IPS-18c (cell line): Measurements from ENCODE around the gene AMN1.
"Not testable (repeated sequence)": the region's sequence is repeated elsewhere in the genome, so short reads cannot be mapped to it uniquely, and the experiment has no call there.

Experiments used
- H3K4me3 ChIP-seq: 2 replicates; pipeline ENCODE4 v1.7.0; 2013; ENCODE audit warnings: low read depth, mild to moderate bottlenecking, low read length, moderate library complexity; ENCODE audit not compliant: insufficient read depth
- H3K9me3 ChIP-seq: one replicate; pipeline ENCODE4 v1.6.1; 2013; ENCODE audit warnings: mild to moderate bottlenecking, low read length, moderate library complexity; ENCODE audit not compliant: control insufficient read depth, insufficient read depth

AMN1 gene

GRCh38 chr12:31728917-31729640, at the start of gene AMN1:
AMN1 (minus strand) TSS chr12:31729021; CDS start chr12:31729008, 13 bp downstream.
- peak within 1 kb of the TSS; percentile 80 for H3K4me3 ChIP-seq

GRCh38 chr12:31773867-31774266, 45.0 kb upstream of the AMN1 start:
- H3K4me3 ChIP-seq: no peak overlapping the region

More at GRCh38 chr12:31728917-31729640, at the start of gene AMN1:
- H3K9me3 ChIP-seq: no peaks in the 10 kb centered on the region

GRCh38 chr12:31773223-31773750, 44.5 kb upstream of the AMN1 start:
- no peaks in the 10 kb centered on the region for H3K9me3 ChIP-seq
- H3K4me3 ChIP-seq: no peak overlapping the region

More at GRCh38 chr12:31773867-31774266, 45.0 kb upstream of the AMN1 start:
- H3K9me3 ChIP-seq: no peaks in the 10 kb centered on the region

GRCh38 chr12:31772685-31773222, 43.9 kb upstream of the AMN1 start:
- Histone ChIP-seq H3K9me3 (no peaks in the 10 kb centered on the region), H3K4me3 (no peak overlapping the region)

- Histone ChIP-seq H3K4me3 (no peak overlapping the region), H3K9me3 (no peaks in the 10 kb centered on the region)
Measured at GRCh38 chr12:31772186-31772585, 43.4 kb upstream of the AMN1 start.

- Histone ChIP-seq H3K4me3 (no peak overlapping the region), H3K9me3 (no peaks in the 10 kb centered on the region)
Measured at GRCh38 chr12:31768046-31768445, 39.2 kb upstream of the AMN1 start.

- no peaks in the 10 kb centered on the region for H3K9me3 ChIP-seq
- no peak overlapping the region for H3K4me3 ChIP-seq
Measured at GRCh38 chr12:31765931-31766330, 37.1 kb upstream of the AMN1 start.

GRCh38 chr12:31759632-31760459, 31.0 kb upstream of the AMN1 start:
- Histone ChIP-seq H3K9me3 (no peaks in the 10 kb centered on the region), H3K4me3 (no peak overlapping the region)

- H3K4me3 ChIP-seq, H3K9me3 ChIP-seq: not testable (repeated sequence)
Measured at GRCh38 chr12:31758297-31758696, 29.5 kb upstream of the AMN1 start.

- H3K4me3 ChIP-seq: no peak overlapping the region
- no peaks in the 10 kb centered on the region for H3K9me3 ChIP-seq
Measured at GRCh38 chr12:31756977-31757420, 28.2 kb upstream of the AMN1 start.

GRCh38 chr12:31752450-31752849, 23.6 kb upstream of the AMN1 start:
- H3K4me3 ChIP-seq: no peak overlapping the region
- no peaks in the 10 kb centered on the region for H3K9me3 ChIP-seq

GRCh38 chr12:31751085-31751484, 22.3 kb upstream of the AMN1 start:
- Histone ChIP-seq H3K9me3 (no peaks in the 10 kb centered on the region), H3K4me3 (no peak overlapping the region)

- no peak overlapping the region for H3K4me3 ChIP-seq
- H3K9me3 ChIP-seq: no peaks in the 10 kb centered on the region
Measured at GRCh38 chr12:31750747-31751039, 21.9 kb upstream of the AMN1 start.

- Histone ChIP-seq H3K9me3 (no peaks in the 10 kb centered on the region), H3K4me3 (no peak overlapping the region)
Measured at GRCh38 chr12:31749024-31749704, 20.3 kb upstream of the AMN1 start.

- no peaks in the 10 kb centered on the region for H3K9me3 ChIP-seq
Measured at GRCh38 chr12:31745242-31745641, 16.4 kb upstream of the AMN1 start.

GRCh38 chr12:31744363-31744762, 15.5 kb upstream of the AMN1 start:
- not testable (repeated sequence) for H3K4me3 ChIP-seq, H3K9me3 ChIP-seq

More at GRCh38 chr12:31745242-31745641, 16.4 kb upstream of the AMN1 start:
- H3K4me3 ChIP-seq: no peak overlapping the region

GRCh38 chr12:31742891-31743290, 14.1 kb upstream of the AMN1 start:
- H3K4me3 ChIP-seq: no peak overlapping the region
- no peaks in the 10 kb centered on the region for H3K9me3 ChIP-seq
